Subcutaneous adipose tissue (tissue), 4 donors: ENCODE measurements around the gene SHISA8. TPM values are rescaled to one million over a fixed set of nuclear protein-coding genes. Genes with fewer than 3 reads are reported as not detected.

Experiments
- CTCF ChIP-seq: fragments of 450-650 bp; IDR thresholded peaks from one replicate; pipeline ENCODE4 v1.5.1; 2016; ENCODE audit warnings: low read depth, mild to moderate bottlenecking, control low read depth, antibody characterized with exemption, moderate library complexity
- total RNA-seq, 4 donors: library from RNA; depleted of rRNA; stranded (reverse); fragments of >200 nt; gene quantifications; one replicate each; pipeline ENCODE4 v1.1.0, GENCODE V29; 2016

The SHISA8 gene
- total RNA-seq, 4 donors from 2014 or later, result not detected

GRCh38 chr22:41905411-41906202 lies 9.3 kb downstream of the SHISA8 start:
- no peak for TF ChIP-seq CTCF

GRCh38 chr22:41904450-41905410 lies 10.1 kb downstream of the SHISA8 start:
- no peak for TF ChIP-seq CTCF

GRCh38 chr22:41902932-41903421 lies 11.9 kb downstream of the SHISA8 start:
- no peak for TF ChIP-seq CTCF

- TF ChIP-seq CTCF, result no peak
Measured at GRCh38 chr22:41902016-41902415, 12.9 kb downstream of the SHISA8 start.

- TF ChIP-seq CTCF, result no peak
Measured at GRCh38 chr22:41900652-41901312, 14.1 kb downstream of the SHISA8 start.

- no peak for TF ChIP-seq CTCF
Measured at GRCh38 chr22:41899992-41900651, 14.8 kb downstream of the SHISA8 start.
